ENCODE results near the gene ANKRD6.

GRCh38 chr6:89590133-89590532 lies 157.2 kb downstream of the ANKRD6 start:
- no peak for TF ChIP-seq POLR2A (IDR thresholded peaks at IDR 0.05)
- TF ChIP-seq, protein P1, sequence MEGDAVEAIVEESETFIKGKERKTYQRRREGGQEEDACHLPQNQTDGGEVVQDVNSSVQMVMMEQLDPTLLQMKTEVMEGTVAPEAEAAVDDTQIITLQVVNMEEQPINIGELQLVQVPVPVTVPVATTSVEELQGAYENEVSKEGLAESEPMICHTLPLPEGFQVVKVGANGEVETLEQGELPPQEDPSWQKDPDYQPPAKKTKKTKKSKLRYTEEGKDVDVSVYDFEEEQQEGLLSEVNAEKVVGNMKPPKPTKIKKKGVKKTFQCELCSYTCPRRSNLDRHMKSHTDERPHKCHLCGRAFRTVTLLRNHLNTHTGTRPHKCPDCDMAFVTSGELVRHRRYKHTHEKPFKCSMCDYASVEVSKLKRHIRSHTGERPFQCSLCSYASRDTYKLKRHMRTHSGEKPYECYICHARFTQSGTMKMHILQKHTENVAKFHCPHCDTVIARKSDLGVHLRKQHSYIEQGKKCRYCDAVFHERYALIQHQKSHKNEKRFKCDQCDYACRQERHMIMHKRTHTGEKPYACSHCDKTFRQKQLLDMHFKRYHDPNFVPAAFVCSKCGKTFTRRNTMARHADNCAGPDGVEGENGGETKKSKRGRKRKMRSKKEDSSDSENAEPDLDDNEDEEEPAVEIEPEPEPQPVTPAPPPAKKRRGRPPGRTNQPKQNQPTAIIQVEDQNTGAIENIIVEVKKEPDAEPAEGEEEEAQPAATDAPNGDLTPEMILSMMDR (IDR thresholded peaks at IDR 0.05), result no peak
- no peak for TF ChIP-seq POLR2AphosphoS5 (IDR thresholded peaks at IDR 0.05)
- TF ChIP-seq EP300 (IDR thresholded peaks at IDR 0.05; ENCODE audit: low read depth), result no peak
